ENCODE measurements around the gene PNCK.
A peak's percentile ranks its signal among the peaks of the same experiment; 100 is the strongest.

Gene PNCK

GRCh38 chrX:153659268-153659667 is 14.3 kb downstream of the PNCK start:
- DNase-seq (ENCODE audit: low spot score) = no peak

- no peak for DNase-seq (ENCODE audit: low spot score)
Measured at GRCh38 chrX:153657161-153657560, 16.5 kb downstream of the PNCK start.

GRCh38 chrX:153653556-153653955 is 20.1 kb downstream of the PNCK start:
- DNase-seq (ENCODE audit: low spot score) = no peak

- DNase-seq (ENCODE audit: low spot score) = no peak
Measured at GRCh38 chrX:153651540-153652079, 22.0 kb downstream of the PNCK start.

GRCh38 chrX:153650959-153651358 is 22.7 kb downstream of the PNCK start:
- no peak for DNase-seq (ENCODE audit: low spot score)

GRCh38 chrX:153649915-153650782 is 23.5 kb downstream of the PNCK start:
- DNase-seq (ENCODE audit: low spot score) = no peak

GRCh38 chrX:153649178-153649914 is 24.3 kb downstream of the PNCK start:
- no peak for DNase-seq (ENCODE audit: low spot score)

- no peak for DNase-seq (ENCODE audit: low spot score)
Measured at GRCh38 chrX:153648358-153649177, 25.0 kb downstream of the PNCK start.

- no peak for DNase-seq (ENCODE audit: low spot score)
Measured at GRCh38 chrX:153647461-153648357, 25.9 kb downstream of the PNCK start.

GRCh38 chrX:153646620-153647373 is 26.8 kb downstream of the PNCK start, which contains the start of gene DUSP9:
TSS of gene DUSP9 (plus strand) at chrX:153647203. CDS start at chrX:153647954, 751 bp downstream.
- no peak for DNase-seq (ENCODE audit: low spot score)

GRCh38 chrX:153645921-153646488 is 27.6 kb downstream of the PNCK start:
- DNase-seq (ENCODE audit: low spot score) = no peak

GRCh38 chrX:153645151-153645550 is 28.5 kb downstream of the PNCK start:
- no peak for DNase-seq (ENCODE audit: low spot score)

- no peak for DNase-seq (ENCODE audit: low spot score)
Measured at GRCh38 chrX:153644356-153645125, 29.1 kb downstream of the PNCK start.

GRCh38 chrX:153643431-153644351 is 29.9 kb downstream of the PNCK start:
- peak; percentile 43 for DNase-seq (ENCODE audit: low spot score)

- DNase-seq (ENCODE audit: low spot score) = no peak
Measured at GRCh38 chrX:153642655-153643430, 30.8 kb downstream of the PNCK start.

GRCh38 chrX:153642051-153642654 is 31.5 kb downstream of the PNCK start:
- DNase-seq (ENCODE audit: low spot score) = no peak

- no peak for DNase-seq (ENCODE audit: low spot score)
Measured at GRCh38 chrX:153641627-153642026, 32.0 kb downstream of the PNCK start.
